WI38 (cell line): ENCODE measurements around the gene RANGAP1.

Experiments
- H3K4me3 ChIP-seq: 2 replicates; pipeline ENCODE4 v1.5.1; 2011; ENCODE audit warnings: low read depth, mild to moderate bottlenecking, control low read depth, low read length
- TF ChIP-seq, protein P1 (sequence below): IDR thresholded peaks from 2 replicates; pipeline ENCODE4 v1.5.1; 2012; ENCODE audit warnings: low read depth, mild to moderate bottlenecking, control low read depth, low read length

Gene RANGAP1

DNA sequence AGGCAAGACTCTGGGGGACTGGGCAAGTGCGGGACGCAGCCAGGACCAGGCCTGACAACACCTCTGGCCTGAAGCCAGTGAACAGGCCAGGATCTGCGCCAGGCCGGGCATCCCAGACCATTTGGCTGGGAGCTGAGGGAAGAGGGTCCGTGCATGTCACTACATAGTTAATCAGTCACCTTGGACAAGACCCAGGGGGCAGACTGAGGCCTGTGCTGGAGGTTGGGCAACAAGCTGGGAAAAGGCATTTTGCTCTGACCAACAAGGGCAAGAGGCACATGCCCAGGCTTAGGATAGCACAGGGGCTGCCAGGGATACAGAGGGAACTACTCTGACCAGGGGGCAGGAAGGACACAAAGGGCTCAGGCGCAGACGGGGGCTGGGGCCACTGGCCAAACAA, 38.3 kb downstream of the RANGAP1 start:
- H3K4me3 ChIP-seq, result no peak overlapping the region
- TF ChIP-seq, protein P1, sequence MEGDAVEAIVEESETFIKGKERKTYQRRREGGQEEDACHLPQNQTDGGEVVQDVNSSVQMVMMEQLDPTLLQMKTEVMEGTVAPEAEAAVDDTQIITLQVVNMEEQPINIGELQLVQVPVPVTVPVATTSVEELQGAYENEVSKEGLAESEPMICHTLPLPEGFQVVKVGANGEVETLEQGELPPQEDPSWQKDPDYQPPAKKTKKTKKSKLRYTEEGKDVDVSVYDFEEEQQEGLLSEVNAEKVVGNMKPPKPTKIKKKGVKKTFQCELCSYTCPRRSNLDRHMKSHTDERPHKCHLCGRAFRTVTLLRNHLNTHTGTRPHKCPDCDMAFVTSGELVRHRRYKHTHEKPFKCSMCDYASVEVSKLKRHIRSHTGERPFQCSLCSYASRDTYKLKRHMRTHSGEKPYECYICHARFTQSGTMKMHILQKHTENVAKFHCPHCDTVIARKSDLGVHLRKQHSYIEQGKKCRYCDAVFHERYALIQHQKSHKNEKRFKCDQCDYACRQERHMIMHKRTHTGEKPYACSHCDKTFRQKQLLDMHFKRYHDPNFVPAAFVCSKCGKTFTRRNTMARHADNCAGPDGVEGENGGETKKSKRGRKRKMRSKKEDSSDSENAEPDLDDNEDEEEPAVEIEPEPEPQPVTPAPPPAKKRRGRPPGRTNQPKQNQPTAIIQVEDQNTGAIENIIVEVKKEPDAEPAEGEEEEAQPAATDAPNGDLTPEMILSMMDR, result no peak

DNA sequence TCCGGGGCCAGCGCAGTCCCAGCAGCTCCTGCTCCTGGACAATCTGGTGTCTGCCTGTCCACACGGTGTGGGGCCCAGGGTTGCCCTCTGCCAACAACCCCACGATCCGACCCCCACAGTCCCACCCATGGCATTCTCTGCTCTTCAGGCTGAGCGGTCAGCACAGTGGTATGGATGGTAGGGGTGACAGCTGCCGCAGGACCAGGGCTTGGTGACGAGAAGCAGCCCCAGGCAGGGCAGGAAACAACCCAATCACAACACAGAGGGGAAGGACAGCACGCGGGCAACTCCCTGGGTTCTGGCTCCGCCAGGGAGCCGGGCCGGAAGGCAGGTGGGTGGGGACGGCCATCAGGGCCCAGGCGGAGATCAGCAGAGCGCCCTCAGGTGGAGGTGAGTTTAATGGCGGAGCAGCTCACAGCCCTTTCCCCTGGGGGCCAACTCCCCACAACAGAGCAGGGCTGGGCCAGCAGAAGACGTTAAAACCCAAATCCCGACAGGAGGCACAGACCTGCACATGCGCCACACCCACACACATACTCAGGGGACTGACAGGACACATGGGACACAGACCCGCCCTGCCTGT, 40.0 kb downstream of the RANGAP1 start:
- TF ChIP-seq, protein P1, result no peak
- H3K4me3 ChIP-seq, result no peak overlapping the region

DNA sequence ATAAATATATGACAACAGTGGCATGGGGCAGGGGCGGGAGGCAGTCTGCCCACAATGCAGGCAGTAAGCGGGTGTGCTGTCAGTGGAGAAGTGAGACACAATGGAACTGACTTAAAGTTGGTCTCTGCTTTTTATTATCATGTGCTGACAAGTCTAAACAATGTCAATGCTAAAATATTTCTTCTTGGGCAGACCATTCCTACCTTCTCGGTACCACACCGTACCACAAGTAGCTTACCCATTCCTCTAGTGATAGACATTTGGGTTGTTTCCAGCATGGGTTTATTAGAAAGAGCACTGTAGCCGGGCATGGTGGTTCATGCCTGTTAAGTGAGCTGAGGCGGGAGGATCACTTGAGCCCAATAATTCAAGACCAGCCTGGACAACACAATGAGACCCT, 42.6 kb downstream of the RANGAP1 start:
- H3K4me3 ChIP-seq, result no peak overlapping the region
- TF ChIP-seq, protein P1, result no peak

DNA sequence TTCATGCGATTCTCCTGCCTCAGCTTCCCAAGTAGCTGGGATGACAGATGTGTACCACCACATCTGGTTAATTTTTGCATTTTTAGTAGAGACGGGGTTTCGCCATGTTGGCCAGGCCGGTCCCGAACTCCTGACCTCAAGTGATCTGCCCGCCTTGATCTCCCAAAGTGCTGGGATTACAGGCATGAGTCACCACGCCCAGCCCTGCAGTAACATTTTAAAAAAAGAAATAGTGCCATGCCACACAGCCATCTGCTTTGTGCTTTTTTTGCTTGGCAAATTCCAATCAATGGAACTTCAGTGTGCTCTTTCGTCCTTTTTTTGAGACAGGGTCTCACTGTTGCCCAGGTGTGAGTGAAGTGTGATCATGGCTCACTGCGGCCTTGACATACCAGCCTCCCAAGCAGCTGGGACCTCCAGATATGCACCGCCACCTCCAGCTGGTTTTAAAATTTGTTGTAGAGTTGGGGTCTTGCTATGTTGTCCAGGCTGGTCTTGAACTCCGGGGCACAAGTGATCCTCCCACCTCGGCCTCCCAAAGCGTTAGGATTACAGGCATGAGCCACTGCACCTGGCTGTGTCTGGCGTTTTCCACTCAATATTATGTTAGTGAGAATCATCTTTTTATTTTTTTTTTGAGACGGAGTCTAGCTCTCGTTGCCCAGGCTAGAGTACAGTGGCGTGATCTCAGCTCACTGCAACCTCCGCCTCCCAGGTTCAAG, 43.4 kb downstream of the RANGAP1 start:
- TF ChIP-seq, protein P1, result no peak
- no peak overlapping the region for H3K4me3 ChIP-seq

DNA sequence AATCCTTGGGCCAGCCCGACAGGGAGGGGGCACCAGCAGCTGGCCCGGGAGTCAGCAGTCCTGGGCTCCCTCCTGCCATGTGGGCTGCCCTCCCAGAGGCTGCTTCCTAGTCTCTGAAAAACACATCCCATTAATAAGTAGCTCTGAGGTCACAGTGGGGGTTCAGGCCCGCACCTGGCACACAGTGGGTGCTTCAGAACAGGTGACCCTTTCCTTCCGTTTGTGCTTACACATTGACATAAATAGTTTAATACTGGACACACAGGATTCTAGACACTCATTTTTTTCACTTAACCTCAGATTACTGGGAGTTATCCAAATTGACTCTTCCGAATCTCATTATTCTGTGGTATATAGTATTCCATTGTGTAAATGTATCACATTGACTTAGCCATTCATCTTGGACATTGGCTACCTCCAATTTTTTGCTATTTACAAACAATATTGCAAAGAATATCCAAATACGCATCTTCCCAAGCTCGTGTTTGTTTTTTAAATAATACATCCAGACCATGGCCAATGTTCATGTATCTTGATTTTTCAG, 44.8 kb downstream of the RANGAP1 start:
- H3K4me3 ChIP-seq, result no peak overlapping the region
- TF ChIP-seq, protein P1, result no peak

DNA sequence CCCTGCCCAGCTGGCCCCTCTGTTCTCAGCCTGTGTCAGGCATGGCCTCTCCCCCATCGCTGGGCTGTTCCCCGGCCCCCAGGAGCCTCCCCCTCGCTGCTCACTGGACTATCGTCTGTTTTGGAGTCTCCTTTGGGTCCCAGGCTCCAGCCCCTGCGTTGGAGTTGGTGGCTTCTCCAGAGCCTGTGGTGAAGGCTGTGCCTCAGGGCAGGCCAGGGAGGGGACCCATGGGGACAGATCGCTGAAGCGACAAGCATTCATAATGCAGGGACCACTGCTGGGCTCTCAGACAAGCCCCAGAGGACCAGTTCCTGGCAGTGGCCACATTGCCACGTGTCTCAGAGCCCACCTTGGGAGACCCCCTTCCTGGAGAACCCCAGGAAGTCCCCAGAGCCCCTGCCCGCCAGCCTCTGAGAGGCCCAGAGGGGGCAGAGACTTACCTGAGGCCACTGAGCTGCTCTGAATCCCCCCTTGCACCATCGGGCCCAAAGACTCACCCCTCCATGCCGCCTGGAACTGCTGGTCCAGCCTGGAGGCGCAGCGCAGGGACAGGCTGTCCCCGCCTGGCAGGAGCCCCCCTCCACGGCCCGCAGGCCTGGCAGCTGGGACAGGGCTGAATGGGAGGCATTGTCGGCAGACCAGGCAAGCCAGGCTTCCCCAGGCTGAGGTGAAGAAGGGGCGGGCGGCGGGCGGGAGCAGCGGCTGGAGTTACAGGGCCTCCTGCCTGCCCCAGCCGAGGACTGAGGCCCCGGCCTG, 45.4 kb downstream of the RANGAP1 start, which contains the start of gene CHADL:
Gene CHADL (minus strand): TSS at position 555 of the 756 bp plus-strand sequence. CDS start 50 bp downstream, at position 505.
- no peak within 1 kb of the TSS for H3K4me3 ChIP-seq
- TF ChIP-seq, protein P1, result no peak
